ENCODE results near the gene SLC2A6.

- TF ChIP-seq, protein P1, sequence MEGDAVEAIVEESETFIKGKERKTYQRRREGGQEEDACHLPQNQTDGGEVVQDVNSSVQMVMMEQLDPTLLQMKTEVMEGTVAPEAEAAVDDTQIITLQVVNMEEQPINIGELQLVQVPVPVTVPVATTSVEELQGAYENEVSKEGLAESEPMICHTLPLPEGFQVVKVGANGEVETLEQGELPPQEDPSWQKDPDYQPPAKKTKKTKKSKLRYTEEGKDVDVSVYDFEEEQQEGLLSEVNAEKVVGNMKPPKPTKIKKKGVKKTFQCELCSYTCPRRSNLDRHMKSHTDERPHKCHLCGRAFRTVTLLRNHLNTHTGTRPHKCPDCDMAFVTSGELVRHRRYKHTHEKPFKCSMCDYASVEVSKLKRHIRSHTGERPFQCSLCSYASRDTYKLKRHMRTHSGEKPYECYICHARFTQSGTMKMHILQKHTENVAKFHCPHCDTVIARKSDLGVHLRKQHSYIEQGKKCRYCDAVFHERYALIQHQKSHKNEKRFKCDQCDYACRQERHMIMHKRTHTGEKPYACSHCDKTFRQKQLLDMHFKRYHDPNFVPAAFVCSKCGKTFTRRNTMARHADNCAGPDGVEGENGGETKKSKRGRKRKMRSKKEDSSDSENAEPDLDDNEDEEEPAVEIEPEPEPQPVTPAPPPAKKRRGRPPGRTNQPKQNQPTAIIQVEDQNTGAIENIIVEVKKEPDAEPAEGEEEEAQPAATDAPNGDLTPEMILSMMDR (IDR thresholded peaks at IDR 0.05) = no peak
- peak; percentile 42 to 44 for TF ChIP-seq POLR2AphosphoS5 (IDR thresholded peaks at IDR 0.05)
- TF ChIP-seq POLR2A (IDR thresholded peaks at IDR 0.05) = peak in 2 of 4 donors; percentile 32 to 41
These were observed 18.3 kb downstream of the SLC2A6 start for GRCh38 chr9:133460405-133461175.
